Measurements from ENCODE around the gene DISC1. TPM values are rescaled to one million over a fixed set of nuclear protein-coding genes. Genes with fewer than 3 reads are reported as not detected.

DISC1 gene
- total and polyA plus RNA-seq, 4 experiments from 2014 or later, result 1.9 to 18.0 (median 10.0) TPM

GRCh38 chr1:231686384-231686783, 59.8 kb downstream of the DISC1 start:
- Histone ChIP-seq H3K27me3 (ENCODE audit: insufficient read depth, low read length) (no peaks in the 10 kb centered on the region), H3K27ac (ENCODE audit: low read depth, low read length) (no peak overlapping the region), H3K36me3 (ENCODE audit: insufficient read depth, low read length) (no peaks in the 10 kb centered on the region), H3K4me1 (ENCODE audit: insufficient read depth, low read length) (no peaks in the 10 kb centered on the region), H3K4me3 (ENCODE audit: low read length in 2 of 2) (no peak overlapping the region), H3K9me3 (ENCODE audit: control insufficient read depth in 1 of 2, low read length in 2 of 2) (no peaks in the 10 kb centered on the region)
- peaks cover 0 to 8% (median 4%) of the 10 kb centered on the region in 8 donors for H3K9me3 Mint-ChIP-seq
- intact Hi-C loops (cut with micrococcal nuclease), result no loop called here
- no peak overlapping the region for H3K27ac Mint-ChIP-seq
- no peak for DNase-seq
- H3K4me1 Mint-ChIP-seq, result peaks cover 2 to 29% (median 13%) of the 10 kb centered on the region in 4 donors
- ChIA-PET CTCF (ENCODE audit: partially characterized antibody) (no interaction called here), POLR2A (ENCODE audit: partially characterized antibody) (no interaction called here)
- no peaks in the 10 kb centered on the region for H3K27me3 Mint-ChIP-seq
- peaks cover 10 to 16% of the 10 kb centered on the region in 2 donors for H3K36me3 Mint-ChIP-seq
- H3K4me3 Mint-ChIP-seq, result no peak overlapping the region

- Mint-ChIP-seq H3K4me3 (no peak overlapping the region), H3K9me3 (peaks cover 0 to 8% (median 4%) of the 10 kb centered on the region in 8 donors), H3K4me1 (peaks cover 4 to 33% (median 12%) of the 10 kb centered on the region in 4 donors), H3K27me3 (no peaks in the 10 kb centered on the region), H3K36me3 (peaks cover 16 to 18% of the 10 kb centered on the region in 2 donors), H3K27ac (no peak overlapping the region)
- DNase-seq, result no peak
- H3K27ac ChIP-seq (ENCODE audit: low read depth, low read length), result no peak overlapping the region
- H3K9me3 ChIP-seq (ENCODE audit: control insufficient read depth in 1 of 2, low read length in 2 of 2), result no peaks in the 10 kb centered on the region
- POLR2A ChIA-PET (ENCODE audit: partially characterized antibody), result no interaction called here
- CTCF ChIA-PET (ENCODE audit: partially characterized antibody), result no interaction called here
- H3K4me3 ChIP-seq (ENCODE audit: low read length in 2 of 2), result no peak overlapping the region
- H3K27me3 ChIP-seq (ENCODE audit: insufficient read depth, low read length), result no peaks in the 10 kb centered on the region
- intact Hi-C loops (cut with micrococcal nuclease), result no loop called here
- no peaks in the 10 kb centered on the region for H3K36me3 ChIP-seq (ENCODE audit: insufficient read depth, low read length)
- no peaks in the 10 kb centered on the region for H3K4me1 ChIP-seq (ENCODE audit: insufficient read depth, low read length)
Measured at GRCh38 chr1:231688989-231689388, 62.4 kb downstream of the DISC1 start.

GRCh38 chr1:231690059-231690458, 63.5 kb downstream of the DISC1 start:
- peaks cover 21 to 24% of the 10 kb centered on the region in 2 donors for H3K36me3 Mint-ChIP-seq
- H3K9me3 Mint-ChIP-seq, result peaks cover 0 to 8% (median 4%) of the 10 kb centered on the region in 8 donors
- ChIA-PET CTCF (ENCODE audit: partially characterized antibody) (no interaction called here), POLR2A (ENCODE audit: partially characterized antibody) (no interaction called here)
- Histone ChIP-seq H3K9me3 (ENCODE audit: control insufficient read depth in 1 of 2, low read length in 2 of 2) (no peaks in the 10 kb centered on the region), H3K4me1 (ENCODE audit: insufficient read depth, low read length) (no peaks in the 10 kb centered on the region), H3K27me3 (ENCODE audit: insufficient read depth, low read length) (no peaks in the 10 kb centered on the region), H3K36me3 (ENCODE audit: insufficient read depth, low read length) (no peaks in the 10 kb centered on the region), H3K4me3 (ENCODE audit: low read length in 2 of 2) (no peak overlapping the region), H3K27ac (ENCODE audit: low read depth, low read length) (no peak overlapping the region)
- DNase-seq, result no peak
- intact Hi-C loops (cut with micrococcal nuclease), result no loop called here
- H3K27ac Mint-ChIP-seq, result no peak overlapping the region
- H3K4me1 Mint-ChIP-seq, result peaks cover 4 to 40% (median 12%) of the 10 kb centered on the region in 4 donors
- H3K4me3 Mint-ChIP-seq, result peak overlapping the region in 1 of 8 donors; percentile 42
- H3K27me3 Mint-ChIP-seq, result no peaks in the 10 kb centered on the region

DNA sequence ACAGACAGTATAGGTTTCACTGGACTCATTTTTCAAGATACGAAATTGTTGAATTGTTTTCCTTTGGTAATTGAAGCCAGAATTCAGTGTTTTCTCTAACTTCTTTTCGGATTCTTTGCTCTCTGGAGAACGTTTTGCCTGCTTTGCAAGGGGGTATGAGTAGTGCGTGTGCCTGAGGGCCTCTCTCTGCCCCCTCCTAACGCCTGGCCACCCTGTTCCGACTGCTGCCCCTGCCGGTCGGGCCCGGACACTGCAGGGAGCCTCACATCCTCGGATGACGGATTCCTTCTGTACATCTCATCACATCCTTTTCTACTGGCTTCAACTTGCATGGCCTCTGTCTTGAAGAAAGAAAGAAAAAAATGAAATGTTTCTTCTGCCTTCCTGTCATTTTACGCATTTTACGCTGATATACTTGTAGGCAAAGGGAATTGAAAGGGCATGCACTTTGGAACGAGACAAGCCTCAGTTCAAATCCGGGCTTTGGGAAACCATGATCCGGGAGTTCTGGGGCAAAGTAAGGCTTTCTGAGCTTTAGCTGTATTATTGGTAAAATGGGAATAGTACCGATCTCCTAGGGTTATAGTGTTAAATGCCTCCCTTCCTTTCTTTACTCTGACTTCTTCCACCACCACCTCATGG, 65.1 kb downstream of the DISC1 start:
- Mint-ChIP-seq H3K27ac (peak overlapping the region in 1 of 7 donors; percentile 82), H3K4me1 (peaks cover 10 to 39% (median 19%) of the 10 kb centered on the region in 4 donors), H3K4me3 (no peak overlapping the region), H3K9me3 (peaks cover 0 to 5% (median 2%) of the 10 kb centered on the region in 8 donors), H3K36me3 (peaks cover 32 to 33% of the 10 kb centered on the region in 2 donors), H3K27me3 (no peaks in the 10 kb centered on the region)
- no peak for DNase-seq
- H3K27ac ChIP-seq (ENCODE audit: low read depth, low read length), result no peak overlapping the region
- CTCF ChIA-PET (ENCODE audit: partially characterized antibody), result interaction anchor here (0.8 to 1.0 kb wide), 2 partner anchors 10 to 88 kb away, joined by 3 to 4 read pairs; no protein-coding TSS in a partner anchor
- intact Hi-C loops (cut with micrococcal nuclease), result no loop called here
- no peaks in the 10 kb centered on the region for H3K27me3 ChIP-seq (ENCODE audit: insufficient read depth, low read length)
- H3K9me3 ChIP-seq (ENCODE audit: control insufficient read depth in 1 of 2, low read length in 2 of 2), result no peaks in the 10 kb centered on the region
- H3K36me3 ChIP-seq (ENCODE audit: insufficient read depth, low read length), result no peaks in the 10 kb centered on the region
- no peak overlapping the region for H3K4me3 ChIP-seq (ENCODE audit: low read length in 2 of 2)
- POLR2A ChIA-PET (ENCODE audit: partially characterized antibody), result no interaction called here
- H3K4me1 ChIP-seq (ENCODE audit: insufficient read depth, low read length), result no peaks in the 10 kb centered on the region

- H3K4me1 ChIP-seq (ENCODE audit: insufficient read depth, low read length), result no peaks in the 10 kb centered on the region
- no peak for DNase-seq
- Mint-ChIP-seq H3K27ac (no peak overlapping the region), H3K4me3 (no peak overlapping the region), H3K4me1 (peaks cover 11 to 31% (median 20%) of the 10 kb centered on the region in 4 donors), H3K36me3 (peaks cover 26 to 36% of the 10 kb centered on the region in 2 donors), H3K9me3 (no peaks in the 10 kb centered on the region), H3K27me3 (no peaks in the 10 kb centered on the region)
- no peaks in the 10 kb centered on the region for H3K9me3 ChIP-seq (ENCODE audit: control insufficient read depth in 1 of 2, low read length in 2 of 2)
- H3K27ac ChIP-seq (ENCODE audit: low read depth, low read length), result no peak overlapping the region
- H3K4me3 ChIP-seq (ENCODE audit: low read length in 2 of 2), result no peak overlapping the region
- H3K27me3 ChIP-seq (ENCODE audit: insufficient read depth, low read length), result no peaks in the 10 kb centered on the region
- intact Hi-C loops (cut with micrococcal nuclease), result no loop called here
- H3K36me3 ChIP-seq (ENCODE audit: insufficient read depth, low read length), result no peaks in the 10 kb centered on the region
- POLR2A ChIA-PET (ENCODE audit: partially characterized antibody), result no interaction called here
- CTCF ChIA-PET (ENCODE audit: partially characterized antibody), result no interaction called here
Measured at GRCh38 chr1:231693361-231694074, 66.9 kb downstream of the DISC1 start.

- peaks cover 26 to 40% of the 10 kb centered on the region in 2 donors for H3K36me3 Mint-ChIP-seq
Measured at GRCh38 chr1:231694075-231694431, 67.5 kb downstream of the DISC1 start.

DNA sequence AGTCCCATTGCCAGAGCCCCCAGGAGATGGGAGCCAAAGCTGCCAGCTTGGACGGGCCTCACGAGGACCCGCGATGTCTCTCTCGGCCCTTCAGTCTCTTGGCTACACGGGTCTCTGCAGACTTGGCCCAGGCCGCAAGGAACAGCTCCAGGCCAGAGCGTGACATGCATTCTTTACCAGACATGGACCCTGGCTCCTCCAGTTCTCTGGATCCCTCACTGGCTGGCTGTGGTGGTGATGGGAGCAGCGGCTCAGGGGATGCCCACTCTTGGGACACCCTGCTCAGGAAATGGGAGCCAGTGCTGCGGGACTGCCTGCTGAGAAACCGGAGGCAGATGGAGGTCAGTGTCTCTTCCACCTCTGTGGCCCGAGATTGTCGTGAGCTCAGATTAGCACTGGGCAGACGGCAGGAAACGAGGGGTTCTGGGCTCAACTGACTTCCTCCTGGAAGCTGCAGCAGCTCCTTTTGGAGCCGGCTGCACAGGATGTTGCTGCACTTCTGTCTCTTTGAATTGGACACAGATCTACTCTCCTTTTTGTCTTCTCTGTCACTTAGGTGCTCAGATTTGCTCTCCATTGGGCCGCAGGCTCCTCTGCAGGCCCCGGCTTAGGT, 68.0 kb downstream of the DISC1 start:
- Histone ChIP-seq H3K27me3 (ENCODE audit: insufficient read depth, low read length) (no peaks in the 10 kb centered on the region), H3K36me3 (ENCODE audit: insufficient read depth, low read length) (no peaks in the 10 kb centered on the region), H3K27ac (ENCODE audit: low read depth, low read length) (no peak overlapping the region), H3K4me1 (ENCODE audit: insufficient read depth, low read length) (no peaks in the 10 kb centered on the region), H3K4me3 (ENCODE audit: low read length in 2 of 2) (no peak overlapping the region), H3K9me3 (ENCODE audit: control insufficient read depth in 1 of 2, low read length in 2 of 2) (no peaks in the 10 kb centered on the region)
- ChIA-PET POLR2A (ENCODE audit: partially characterized antibody) (no interaction called here), CTCF (ENCODE audit: partially characterized antibody) (no interaction called here)
- Mint-ChIP-seq H3K4me3 (no peak overlapping the region), H3K27ac (no peak overlapping the region), H3K36me3 (peaks cover 29 to 44% of the 10 kb centered on the region in 2 donors), H3K27me3 (no peaks in the 10 kb centered on the region), H3K9me3 (no peaks in the 10 kb centered on the region), H3K4me1 (peaks cover 12 to 26% (median 20%) of the 10 kb centered on the region in 4 donors)
- no peak for DNase-seq
- intact Hi-C loops (cut with micrococcal nuclease), result no loop called here

More at GRCh38 chr1:231694075-231694431, 67.5 kb downstream of the DISC1 start:
- intact Hi-C loops (cut with micrococcal nuclease), result no loop called here
- H3K27ac Mint-ChIP-seq, result no peak overlapping the region
- ChIA-PET CTCF (ENCODE audit: partially characterized antibody) (no interaction called here), POLR2A (ENCODE audit: partially characterized antibody) (no interaction called here)
- Histone ChIP-seq H3K4me3 (ENCODE audit: low read length in 2 of 2) (no peak overlapping the region), H3K9me3 (ENCODE audit: control insufficient read depth in 1 of 2, low read length in 2 of 2) (no peaks in the 10 kb centered on the region), H3K27me3 (ENCODE audit: insufficient read depth, low read length) (no peaks in the 10 kb centered on the region), H3K27ac (ENCODE audit: low read depth, low read length) (no peak overlapping the region), H3K36me3 (ENCODE audit: insufficient read depth, low read length) (no peaks in the 10 kb centered on the region), H3K4me1 (ENCODE audit: insufficient read depth, low read length) (no peaks in the 10 kb centered on the region)
- no peak for DNase-seq
- no peaks in the 10 kb centered on the region for H3K27me3 Mint-ChIP-seq
- no peaks in the 10 kb centered on the region for H3K9me3 Mint-ChIP-seq
- peaks cover 10 to 26% (median 18%) of the 10 kb centered on the region in 4 donors for H3K4me1 Mint-ChIP-seq
- H3K4me3 Mint-ChIP-seq, result no peak overlapping the region

All from CD4-positive, alpha-beta memory T cell (primary cell).